HG03095 (cell line): ENCODE data around the gene CA12.

Source experiments
- ATAC-seq: cut with Tn5 transposase; IDR thresholded peaks from one replicate; pipeline ENCODE4 v1.9.1; 2021; ENCODE audit warnings: moderate library complexity; ENCODE audit not compliant: unreplicated experiment

CA12 gene

GRCh38 chr15:63313825-63314224, 67.8 kb downstream of the CA12 start:
- ATAC-seq = no peak

GRCh38 chr15:63312286-63312685, 69.4 kb downstream of the CA12 start:
- no peak for ATAC-seq

- no peak for ATAC-seq
Observed at GRCh38 chr15:63310646-63311045, 71.0 kb downstream of the CA12 start.

GRCh38 chr15:63308947-63309346, 72.7 kb downstream of the CA12 start:
- ATAC-seq = no peak

- no peak for ATAC-seq
Observed at GRCh38 chr15:63308491-63308890, 73.2 kb downstream of the CA12 start.

GRCh38 chr15:63306492-63307073, 75.1 kb downstream of the CA12 start:
- ATAC-seq = no peak

GRCh38 chr15:63305260-63305659, 76.4 kb downstream of the CA12 start:
- no peak for ATAC-seq

- ATAC-seq = no peak
Observed at GRCh38 chr15:63301088-63301487, 80.6 kb downstream of the CA12 start.

- ATAC-seq = no peak
Observed at GRCh38 chr15:63299943-63300575, 81.6 kb downstream of the CA12 start.

GRCh38 chr15:63296195-63296594, 85.5 kb downstream of the CA12 start:
- no peak for ATAC-seq

- ATAC-seq = no peak
Observed at GRCh38 chr15:63295341-63295740, 86.3 kb downstream of the CA12 start.

- ATAC-seq = no peak
Observed at GRCh38 chr15:63294359-63294758, 87.3 kb downstream of the CA12 start.

- no peak for ATAC-seq
Observed at GRCh38 chr15:63292771-63293170, 88.9 kb downstream of the CA12 start.

- no peak for ATAC-seq
Observed at GRCh38 chr15:63292241-63292640, 89.4 kb downstream of the CA12 start.

GRCh38 chr15:63291507-63291906, 90.1 kb downstream of the CA12 start:
- no peak for ATAC-seq

GRCh38 chr15:63288778-63289378, 92.8 kb downstream of the CA12 start:
- ATAC-seq = no peak

- ATAC-seq = no peak
Observed at GRCh38 chr15:63288342-63288741, 93.3 kb downstream of the CA12 start.

GRCh38 chr15:63287109-63287508, 94.5 kb downstream of the CA12 start:
- no peak for ATAC-seq

GRCh38 chr15:63284335-63284734, 97.3 kb downstream of the CA12 start:
- no peak for ATAC-seq

GRCh38 chr15:63283126-63283525, 98.5 kb downstream of the CA12 start:
- no peak for ATAC-seq

GRCh38 chr15:63277893-63278456, 103.7 kb downstream of the CA12 start:
- no peak for ATAC-seq
